SIG-M5 treated with dmso at 0.1 percent for 504 hours (cell line): ENCODE measurements around the gene BASP1.
"Not testable (repeated sequence)": the region's sequence is repeated elsewhere in the genome, so short reads cannot be mapped to it uniquely, and the experiment has no call there.

Source experiments
- DNase-seq: peaks from one replicate; lab custom pipeline; 2025; ENCODE audit not compliant: unreplicated experiment; lab: John Stamatoyannopoulos, UW

Gene BASP1

GRCh38 chr5:17312358-17312757 lies 94.9 kb downstream of the BASP1 start:
- DNase-seq, result peak; percentile 46

- DNase-seq, result no peak
These were observed 97.6 kb downstream of the BASP1 start for GRCh38 chr5:17314907-17315471.

DNA sequence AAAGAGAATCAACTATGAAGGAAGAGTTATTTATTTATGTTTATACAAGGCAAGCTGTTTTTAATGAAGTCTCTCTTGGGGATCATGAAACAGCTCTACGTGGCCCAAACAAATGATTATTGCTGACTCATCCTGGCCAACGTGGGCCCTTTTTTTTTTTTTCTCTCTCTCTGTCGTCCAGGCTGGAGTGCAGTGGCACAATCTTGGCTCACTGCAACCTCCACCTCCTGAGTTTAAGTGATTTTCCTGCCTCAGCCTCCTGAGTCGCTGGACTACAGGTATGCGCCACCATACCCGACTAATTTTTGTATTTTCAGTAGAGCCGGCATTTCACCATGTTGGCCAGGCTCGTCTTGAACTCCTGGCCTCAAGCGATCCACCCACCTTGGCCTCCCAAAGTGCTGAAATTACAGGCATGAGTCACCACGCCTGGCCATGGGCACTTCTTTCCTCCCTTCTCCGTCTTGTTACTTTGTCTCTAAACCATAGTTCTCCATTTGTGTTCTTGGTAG lies 98.3 kb downstream of the BASP1 start:
- peak; percentile 47 for DNase-seq

DNA sequence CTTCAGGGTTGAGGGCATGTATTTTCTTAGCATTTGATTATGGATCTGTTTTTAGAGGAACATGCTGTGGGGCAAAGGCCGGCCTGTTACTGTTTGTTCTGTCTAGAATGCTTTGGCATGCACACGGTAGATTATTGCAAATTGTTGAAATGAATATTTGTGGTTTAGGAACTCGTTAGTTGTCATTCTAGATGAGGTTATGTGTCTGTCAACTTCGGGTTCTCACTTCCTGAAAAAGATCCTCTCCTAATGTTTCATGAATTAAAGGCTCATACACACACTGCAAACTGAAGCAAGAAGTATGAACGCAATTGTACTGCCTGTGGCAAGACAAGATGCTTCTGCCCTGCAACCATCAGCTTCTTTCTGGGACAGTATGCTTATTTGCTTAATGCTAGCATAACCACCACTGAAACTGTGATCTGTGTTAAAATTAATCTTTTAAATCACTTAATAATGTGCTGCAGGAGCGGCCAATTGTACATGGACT lies 99.6 kb downstream of the BASP1 start:
- DNase-seq, result peak; percentile 99

- DNase-seq, result peak; percentile 84
These were observed 100.0 kb downstream of the BASP1 start for GRCh38 chr5:17317473-17317872.

DNA sequence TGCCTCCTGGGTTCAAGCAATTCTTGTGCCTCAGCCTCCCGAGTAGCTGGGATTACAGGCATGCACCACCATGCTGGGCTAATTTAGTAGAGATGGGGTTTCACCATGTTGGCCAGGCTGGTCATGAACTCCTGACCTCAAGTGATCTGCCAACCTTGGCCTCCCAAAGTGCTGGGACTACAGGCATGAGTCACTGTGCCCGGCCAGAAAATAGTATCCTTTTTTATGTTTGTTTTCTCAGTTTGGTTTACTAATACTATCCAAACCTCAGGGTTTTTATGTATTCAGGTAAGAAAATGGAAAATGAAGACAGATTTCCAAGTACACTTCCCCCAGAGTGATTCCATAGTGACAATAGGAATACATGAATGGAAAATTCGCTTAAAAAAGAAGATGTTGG lies 101.7 kb downstream of the BASP1 start:
- not testable (repeated sequence) for DNase-seq

DNA sequence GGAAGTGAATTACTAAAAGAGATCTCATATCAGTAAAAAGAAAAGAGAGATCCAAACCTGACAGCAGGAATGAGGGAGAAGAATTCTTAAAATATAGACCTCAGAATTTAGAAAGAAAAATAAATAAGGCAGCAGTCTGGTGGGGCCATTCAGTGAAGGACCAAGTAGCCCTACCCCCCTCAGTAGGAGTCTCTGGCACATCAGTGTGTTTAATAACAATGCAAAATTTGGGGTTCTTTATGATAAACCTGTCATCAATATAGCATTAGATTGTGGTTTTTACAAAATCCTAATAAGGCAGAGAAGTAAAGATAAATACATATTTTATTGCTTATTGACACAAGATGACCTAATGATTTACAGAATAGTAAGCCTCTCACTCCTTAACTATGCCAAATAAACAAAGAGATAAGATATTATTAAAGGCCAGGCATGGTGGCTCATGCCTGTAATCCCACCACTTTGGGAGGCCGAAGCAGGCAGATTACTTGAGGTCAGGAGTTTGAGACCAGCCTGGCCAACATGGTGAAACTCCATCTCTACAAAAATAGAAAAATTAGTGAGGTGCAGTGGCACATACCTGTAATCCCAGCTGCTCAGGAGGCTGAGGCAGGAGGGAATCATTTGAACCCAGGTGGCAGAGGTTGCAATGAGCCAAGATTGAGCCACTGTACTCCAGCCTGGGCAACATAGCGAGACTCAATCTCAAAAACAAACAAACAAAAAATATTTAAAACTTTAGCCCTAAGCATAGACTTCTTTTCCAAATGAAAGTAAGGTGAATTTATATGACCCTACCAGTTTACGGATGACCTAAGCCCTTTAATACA lies 108.6 kb downstream of the BASP1 start:
- DNase-seq, result no peak
